ENCODE data around the gene LMBRD1. TPM values are rescaled to one million over a fixed set of nuclear protein-coding genes. Genes with fewer than 3 reads are reported as not detected.

The LMBRD1 gene
- total and polyA plus RNA-seq, 8 donors, result 9.8 to 83.0 (median 28.1) TPM

- Histone ChIP-seq H3K9me3 (no peaks in the 10 kb centered on the region), H3K4me3 (no peak overlapping the region), H3K27ac (no peak overlapping the region), H3K36me3 (peaks cover 0 to 54% (median 47%) of the 10 kb centered on the region in 4 donors), H3K4me1 (peaks cover 0 to 3% (median 0%) of the 10 kb centered on the region in 4 donors), H3K27me3 (no peaks in the 10 kb centered on the region)
- intact Hi-C loops (cut with DNase I; ENCODE audit: low total_unique reads), result no loop called here
- peak in 1 of 2 donors; percentile 55 for DNase-seq
- TF ChIP-seq POLR2AphosphoS5 (IDR thresholded peaks at IDR 0.05), result no peak
- TF ChIP-seq CTCF (IDR thresholded peaks at IDR 0.05), result no peak
- no peak for TF ChIP-seq POLR2A (IDR thresholded peaks at IDR 0.05)
- TF ChIP-seq EP300 (IDR thresholded peaks at IDR 0.05), result no peak
- WGBS, 5 donors, result 25 to 43% (median 36%) methylated on average over 2 of the region's 2 CpGs
These were observed 77.1 kb downstream of the LMBRD1 start for GRCh38 chr6:69719602-69720193.

GRCh38 chr6:69706724-69707123 lies 90.1 kb downstream of the LMBRD1 start:
- no peak for DNase-seq
- Histone ChIP-seq H3K9me3 (no peaks in the 10 kb centered on the region), H3K4me1 (peaks cover 0 to 9% (median 0%) of the 10 kb centered on the region in 4 donors), H3K27ac (no peak overlapping the region), H3K4me3 (no peak overlapping the region), H3K27me3 (no peaks in the 10 kb centered on the region), H3K36me3 (peaks cover 0 to 33% (median 24%) of the 10 kb centered on the region in 4 donors)
- TF ChIP-seq POLR2AphosphoS5 (IDR thresholded peaks at IDR 0.05), result no peak
- TF ChIP-seq POLR2A (IDR thresholded peaks at IDR 0.05), result no peak
- no peak for TF ChIP-seq EP300 (IDR thresholded peaks at IDR 0.05)
- no peak for TF ChIP-seq CTCF (IDR thresholded peaks at IDR 0.05)
- 87 to 100% (median 95%) methylated on average over 1 of the region's 1 CpG for WGBS, 5 donors
- intact Hi-C loops (cut with DNase I; ENCODE audit: low total_unique reads), result no loop called here

GRCh38 chr6:69705954-69706353 lies 90.9 kb downstream of the LMBRD1 start:
- Histone ChIP-seq H3K36me3 (peaks cover 0 to 40% (median 31%) of the 10 kb centered on the region in 4 donors), H3K9me3 (no peaks in the 10 kb centered on the region), H3K4me1 (peaks cover 0 to 1% (median 0%) of the 10 kb centered on the region in 4 donors), H3K27me3 (no peaks in the 10 kb centered on the region), H3K4me3 (no peak overlapping the region), H3K27ac (no peak overlapping the region)
- TF ChIP-seq CTCF (IDR thresholded peaks at IDR 0.05), result no peak
- no peak for TF ChIP-seq EP300 (IDR thresholded peaks at IDR 0.05)
- no peak for TF ChIP-seq POLR2A (IDR thresholded peaks at IDR 0.05)
- TF ChIP-seq POLR2AphosphoS5 (IDR thresholded peaks at IDR 0.05), result no peak
- 83 to 94% (median 87%) methylated on average over 4 of the region's 4 CpGs for WGBS, 5 donors
- intact Hi-C loops (cut with DNase I; ENCODE audit: low total_unique reads), result no loop called here
- no peak for DNase-seq

GRCh38 chr6:69704916-69705315 lies 91.9 kb downstream of the LMBRD1 start:
- no peak overlapping the region for H3K27ac ChIP-seq
- H3K4me3 ChIP-seq, result no peak overlapping the region
- TF ChIP-seq EP300 (IDR thresholded peaks at IDR 0.05) (no peak), CTCF (IDR thresholded peaks at IDR 0.05) (no peak), POLR2AphosphoS5 (IDR thresholded peaks at IDR 0.05) (no peak), POLR2A (IDR thresholded peaks at IDR 0.05) (no peak)
- H3K4me1 ChIP-seq, result no peaks in the 10 kb centered on the region
- no peaks in the 10 kb centered on the region for H3K27me3 ChIP-seq
- intact Hi-C loops (cut with DNase I; ENCODE audit: low total_unique reads), result no loop called here
- no peaks in the 10 kb centered on the region for H3K9me3 ChIP-seq
- WGBS, 5 donors, result 76 to 89% (median 82%) methylated on average over 1 of the region's 1 CpG
- H3K36me3 ChIP-seq, result peaks cover 0 to 47% (median 36%) of the 10 kb centered on the region in 4 donors
- DNase-seq, result no peak
